SJCRH30 (cell line): ENCODE results near the gene PEPD. TPM values are rescaled to one million over a fixed set of nuclear protein-coding genes. Genes with fewer than 3 reads are reported as not detected.

Source experiments
- DNase-seq, 2 experiments: peaks; one replicate each; pipeline ENCODE4 v3.0.0-alpha.2; 2015 to 2020
- H3K27ac ChIP-seq: fragments of 250-450 bp; sonication (Bioruptor Pico); 2 replicates; pipeline ENCODE4 v1.5.1; 2020; ENCODE audit warnings: mild to moderate bottlenecking, moderate library complexity
- H3K27me3 ChIP-seq: fragments of 250-450 bp; sonication (Bioruptor Pico); 2 replicates; pipeline ENCODE4 v1.5.1; 2020; ENCODE audit warnings: mild to moderate bottlenecking, moderate library complexity
- H3K36me3 ChIP-seq: fragments of 250-450 bp; sonication (Bioruptor Pico); 2 replicates; pipeline ENCODE4 v1.5.1; 2020; ENCODE audit warnings: mild to moderate bottlenecking, moderate library complexity
- H3K4me1 ChIP-seq: fragments of 250-450 bp; sonication (Bioruptor Pico); 2 replicates; pipeline ENCODE4 v1.5.1; 2020; ENCODE audit warnings: mild to moderate bottlenecking, moderate library complexity
- H3K4me3 ChIP-seq: fragments of 250-450 bp; sonication (Bioruptor Pico); 2 replicates; pipeline ENCODE4 v1.5.1; 2020; ENCODE audit warnings: mild to moderate bottlenecking, moderate library complexity
- H3K9me3 ChIP-seq: fragments of 250-450 bp; sonication (Bioruptor Pico); replicated peaks from 2 replicates; pipeline ENCODE4 v1.5.1; 2020; ENCODE audit warnings: mild to moderate bottlenecking, moderate library complexity
- total RNA-seq: library from RNA; depleted of rRNA; stranded (reverse); fragments of >200 nt; shearing (Covaris generic); gene quantifications from 2 replicates; pipeline ENCODE4 v1.2.3, GENCODE V29; 2014

The PEPD gene
- total RNA-seq, 1 experiment from 2014 or later = 39.5 TPM

GRCh38 chr19:33424181-33424580 is 97.4 kb downstream of the PEPD start:
- no peak overlapping the region for H3K27ac ChIP-seq
- no peak overlapping the region for H3K4me3 ChIP-seq
- no peaks in the 10 kb centered on the region for H3K36me3 ChIP-seq
- H3K9me3 ChIP-seq = no peaks in the 10 kb centered on the region
- H3K4me1 ChIP-seq = peaks cover 9% of the 10 kb centered on the region; the same call in 1 of the 2 replicates
- no peaks in the 10 kb centered on the region for H3K27me3 ChIP-seq
- DNase-seq = no peak

- no peak overlapping the region for H3K27ac ChIP-seq
- DNase-seq = no peak
- H3K36me3 ChIP-seq = no peaks in the 10 kb centered on the region
- no peak overlapping the region for H3K4me3 ChIP-seq
- H3K4me1 ChIP-seq = peaks cover 9% of the 10 kb centered on the region; the same call in 1 of the 2 replicates
- H3K27me3 ChIP-seq = no peaks in the 10 kb centered on the region
- H3K9me3 ChIP-seq = no peaks in the 10 kb centered on the region
These were observed 99.0 kb downstream of the PEPD start for GRCh38 chr19:33422369-33423180.

GRCh38 chr19:33421368-33421767 is 100.2 kb downstream of the PEPD start:
- DNase-seq = no peak
- no peaks in the 10 kb centered on the region for H3K27me3 ChIP-seq
- no peak overlapping the region for H3K4me3 ChIP-seq
- H3K36me3 ChIP-seq = no peaks in the 10 kb centered on the region
- peaks cover 8% of the 10 kb centered on the region for H3K4me1 ChIP-seq
- no peaks in the 10 kb centered on the region for H3K9me3 ChIP-seq
- no peak overlapping the region for H3K27ac ChIP-seq

GRCh38 chr19:33420821-33421220 is 100.8 kb downstream of the PEPD start:
- no peak for DNase-seq
- peaks cover 8% of the 10 kb centered on the region for H3K4me1 ChIP-seq
- H3K9me3 ChIP-seq = no peaks in the 10 kb centered on the region
- no peak overlapping the region for H3K4me3 ChIP-seq
- no peak overlapping the region for H3K27ac ChIP-seq
- H3K27me3 ChIP-seq = no peaks in the 10 kb centered on the region
- no peaks in the 10 kb centered on the region for H3K36me3 ChIP-seq

- DNase-seq = no peak
- no peak overlapping the region for H3K27ac ChIP-seq
These were observed 101.8 kb downstream of the PEPD start for GRCh38 chr19:33419788-33420130.

GRCh38 chr19:33418871-33419787 is 102.5 kb downstream of the PEPD start:
- no peaks in the 10 kb centered on the region for H3K27me3 ChIP-seq
- no peak overlapping the region for H3K4me3 ChIP-seq
- DNase-seq = no peak
- no peaks in the 10 kb centered on the region for H3K9me3 ChIP-seq
- H3K36me3 ChIP-seq = no peaks in the 10 kb centered on the region
- no peak overlapping the region for H3K27ac ChIP-seq
- H3K4me1 ChIP-seq = peaks cover 8% of the 10 kb centered on the region

More at GRCh38 chr19:33419788-33420130, 101.8 kb downstream of the PEPD start:
- H3K4me1 ChIP-seq = peaks cover 8% of the 10 kb centered on the region
- no peaks in the 10 kb centered on the region for H3K9me3 ChIP-seq
- H3K36me3 ChIP-seq = no peaks in the 10 kb centered on the region
- H3K27me3 ChIP-seq = no peaks in the 10 kb centered on the region
- no peak overlapping the region for H3K4me3 ChIP-seq

- Histone ChIP-seq H3K27me3 (no peaks in the 10 kb centered on the region), H3K4me3 (no peak overlapping the region), H3K36me3 (no peaks in the 10 kb centered on the region), H3K27ac (no peak overlapping the region), H3K4me1 (peaks cover 8% of the 10 kb centered on the region), H3K9me3 (no peaks in the 10 kb centered on the region)
- DNase-seq = no peak
These were observed 103.1 kb downstream of the PEPD start for GRCh38 chr19:33418461-33418860.

- Histone ChIP-seq H3K27me3 (no peaks in the 10 kb centered on the region), H3K4me3 (no peak overlapping the region), H3K4me1 (peaks cover 8% of the 10 kb centered on the region), H3K36me3 (no peaks in the 10 kb centered on the region), H3K9me3 (no peaks in the 10 kb centered on the region), H3K27ac (no peak overlapping the region)
- DNase-seq = no peak
These were observed 103.8 kb downstream of the PEPD start for GRCh38 chr19:33417751-33418150.

GRCh38 chr19:33416307-33417215 is 105.0 kb downstream of the PEPD start:
- no peak overlapping the region for H3K27ac ChIP-seq
- H3K4me3 ChIP-seq = no peak overlapping the region
- peak; percentile 89 to 93 for DNase-seq
- H3K36me3 ChIP-seq = no peaks in the 10 kb centered on the region
- no peaks in the 10 kb centered on the region for H3K27me3 ChIP-seq
- no peaks in the 10 kb centered on the region for H3K9me3 ChIP-seq
- peaks cover 8% of the 10 kb centered on the region for H3K4me1 ChIP-seq

GRCh38 chr19:33414667-33415605 is 106.7 kb downstream of the PEPD start:
- no peak for DNase-seq
- no peaks in the 10 kb centered on the region for H3K9me3 ChIP-seq
- H3K36me3 ChIP-seq = no peaks in the 10 kb centered on the region
- H3K4me1 ChIP-seq = peaks cover 8% of the 10 kb centered on the region
- H3K27ac ChIP-seq = no peak overlapping the region
- no peak overlapping the region for H3K4me3 ChIP-seq
- H3K27me3 ChIP-seq = no peaks in the 10 kb centered on the region

- Histone ChIP-seq H3K4me1 (peaks cover 8% of the 10 kb centered on the region), H3K27me3 (no peaks in the 10 kb centered on the region), H3K36me3 (no peaks in the 10 kb centered on the region), H3K4me3 (no peak overlapping the region), H3K9me3 (no peaks in the 10 kb centered on the region), H3K27ac (no peak overlapping the region)
- no peak for DNase-seq
These were observed 107.5 kb downstream of the PEPD start for GRCh38 chr19:33413868-33414666.

GRCh38 chr19:33413426-33413725 is 108.2 kb downstream of the PEPD start:
- H3K4me3 ChIP-seq = no peak overlapping the region
- peaks cover 8% of the 10 kb centered on the region for H3K4me1 ChIP-seq
- no peaks in the 10 kb centered on the region for H3K27me3 ChIP-seq
- no peaks in the 10 kb centered on the region for H3K36me3 ChIP-seq
- no peak for DNase-seq
- no peaks in the 10 kb centered on the region for H3K9me3 ChIP-seq
- no peak overlapping the region for H3K27ac ChIP-seq
